Measurements from ENCODE around the gene PHACTR3.
"Not testable (repeated sequence)": the region's sequence is repeated elsewhere in the genome, so short reads cannot be mapped to it uniquely, and the experiment has no call there.

GRCh38 chr20:59557733-59558529, 46.4 kb upstream of the PHACTR3 start:
- TF ChIP-seq CTCF (IDR thresholded peaks at IDR 0.05); REST (IDR thresholded peaks at IDR 0.05; ENCODE audit: insufficient read depth in 1 of 2, low read depth in 2 of 2, low read length in 1 of 2); POLR2AphosphoS5 (IDR thresholded peaks at IDR 0.05; ENCODE audit: low read depth, low read length): not testable (repeated sequence)
